ENCODE measurements around the gene JARID2. TPM values are rescaled to one million over a fixed set of nuclear protein-coding genes. Genes with fewer than 3 reads are reported as not detected.

Gene JARID2
- total RNA-seq, 1 experiment from 2014 or later, result 180 TPM

DNA sequence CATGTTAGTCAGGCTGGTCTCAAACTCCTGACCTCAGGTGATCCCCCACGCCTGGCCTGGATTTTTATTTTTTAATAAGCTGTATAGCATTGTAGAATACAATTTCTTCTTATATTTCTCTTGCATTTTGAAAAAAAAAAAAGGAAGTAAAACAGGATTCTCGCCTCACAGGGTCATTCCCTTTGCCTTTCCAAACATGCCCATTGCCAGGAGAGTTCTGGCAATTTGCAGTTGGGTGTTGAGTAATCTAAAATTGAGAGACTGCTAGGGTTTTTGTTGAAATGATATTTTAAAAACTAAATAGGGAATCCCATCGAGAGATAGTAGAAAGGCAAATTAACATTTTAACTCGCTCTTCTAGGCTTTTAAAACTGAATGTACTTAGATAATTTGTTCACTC is 196.1 kb downstream of the JARID2 start (continued):
- TF ChIP-seq, protein P1, sequence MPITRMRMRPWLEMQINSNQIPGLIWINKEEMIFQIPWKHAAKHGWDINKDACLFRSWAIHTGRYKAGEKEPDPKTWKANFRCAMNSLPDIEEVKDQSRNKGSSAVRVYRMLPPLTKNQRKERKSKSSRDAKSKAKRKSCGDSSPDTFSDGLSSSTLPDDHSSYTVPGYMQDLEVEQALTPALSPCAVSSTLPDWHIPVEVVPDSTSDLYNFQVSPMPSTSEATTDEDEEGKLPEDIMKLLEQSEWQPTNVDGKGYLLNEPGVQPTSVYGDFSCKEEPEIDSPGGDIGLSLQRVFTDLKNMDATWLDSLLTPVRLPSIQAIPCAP (CRISPR knock-in tag; IDR thresholded peaks at IDR 0.05), result no peak
- TF ChIP-seq FOXK1 (CRISPR knock-in tag; IDR thresholded peaks at IDR 0.05) (no peak), ZNF263 (CRISPR knock-in tag; IDR thresholded peaks at IDR 0.05; ENCODE audit: low read depth) (no peak), GRHL2 (CRISPR knock-in tag; IDR thresholded peaks at IDR 0.05; ENCODE audit: insufficient replicate concordance, severe bottlenecking) (no peak), JAZF1 (CRISPR knock-in tag; IDR thresholded peaks at IDR 0.05) (no peak)
- TF ChIP-seq, protein P2, sequence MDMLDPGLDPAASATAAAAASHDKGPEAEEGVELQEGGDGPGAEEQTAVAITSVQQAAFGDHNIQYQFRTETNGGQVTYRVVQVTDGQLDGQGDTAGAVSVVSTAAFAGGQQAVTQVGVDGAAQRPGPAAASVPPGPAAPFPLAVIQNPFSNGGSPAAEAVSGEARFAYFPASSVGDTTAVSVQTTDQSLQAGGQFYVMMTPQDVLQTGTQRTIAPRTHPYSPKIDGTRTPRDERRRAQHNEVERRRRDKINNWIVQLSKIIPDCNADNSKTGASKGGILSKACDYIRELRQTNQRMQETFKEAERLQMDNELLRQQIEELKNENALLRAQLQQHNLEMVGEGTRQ (CRISPR knock-in tag; IDR thresholded peaks at IDR 0.05), result no peak
- TF ChIP-seq, protein P3, sequence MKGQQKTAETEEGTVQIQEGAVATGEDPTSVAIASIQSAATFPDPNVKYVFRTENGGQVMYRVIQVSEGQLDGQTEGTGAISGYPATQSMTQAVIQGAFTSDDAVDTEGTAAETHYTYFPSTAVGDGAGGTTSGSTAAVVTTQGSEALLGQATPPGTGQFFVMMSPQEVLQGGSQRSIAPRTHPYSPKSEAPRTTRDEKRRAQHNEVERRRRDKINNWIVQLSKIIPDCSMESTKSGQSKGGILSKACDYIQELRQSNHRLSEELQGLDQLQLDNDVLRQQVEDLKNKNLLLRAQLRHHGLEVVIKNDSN (CRISPR knock-in tag; IDR thresholded peaks at IDR 0.05), result no peak

DNA sequence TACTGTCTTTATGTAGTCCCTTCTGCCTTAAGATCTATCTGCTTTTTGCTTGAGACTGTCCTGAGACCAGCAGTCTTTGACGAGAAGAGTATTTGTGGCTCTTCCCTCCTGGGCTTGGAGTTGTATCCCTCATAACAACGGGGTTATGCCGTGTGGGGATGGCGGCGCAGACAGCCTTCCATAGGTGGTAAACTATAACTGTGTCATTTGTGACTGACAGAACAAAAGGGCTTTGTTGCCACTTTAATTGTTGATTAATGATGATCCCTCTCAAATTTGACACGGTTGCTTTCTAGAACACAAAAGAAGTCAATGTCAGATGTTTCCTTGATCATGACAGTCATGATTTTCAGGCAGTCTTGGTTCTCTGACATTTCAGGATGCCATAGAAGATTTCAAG is 196.6 kb downstream of the JARID2 start:
- H3K27me3 Mint-ChIP-seq (ENCODE audit: low read depth), result no peaks in the 10 kb centered on the region

More for the DNA sequence above, 196.6 kb downstream of the JARID2 start:
- H3K27ac Mint-ChIP-seq, result peak overlapping the region; percentile 89
- H3K4me1 Mint-ChIP-seq, result peaks cover 94% of the 10 kb centered on the region
- CTCF ChIA-PET, result interaction anchor here (0.7 to 1.6 kb wide), 2 partner anchors 52 to 400 kb away, joined by 3 read pairs; no protein-coding TSS in a partner anchor
- POLR2A ChIA-PET, result no interaction called here
- ATAC-seq (no peak), DNase-seq (ENCODE audit: low spot score) (no peak)
- no peaks in the 10 kb centered on the region for H3K36me3 Mint-ChIP-seq
- H3K9me3 Mint-ChIP-seq, result no peaks in the 10 kb centered on the region
- no peak for TF ChIP-seq CTCF (IDR thresholded peaks at IDR 0.05)
- TF ChIP-seq KAT7 (CRISPR knock-in tag; IDR thresholded peaks at IDR 0.05; ENCODE audit: borderline replicate concordance), result no peak
- TF ChIP-seq TP53 (CRISPR knock-in tag; IDR thresholded peaks at IDR 0.05), result no peak
- TF ChIP-seq SMAD3 (CRISPR knock-in tag; IDR thresholded peaks at IDR 0.05; ENCODE audit: borderline replicate concordance), result no peak
- no peak for TF ChIP-seq TEAD4 (CRISPR knock-in tag; IDR thresholded peaks at IDR 0.05)
- TF ChIP-seq ETV6 (CRISPR knock-in tag; IDR thresholded peaks at IDR 0.05), result no peak
- no peak for TF ChIP-seq RORB (CRISPR knock-in tag; IDR thresholded peaks at IDR 0.05)
- TF ChIP-seq, protein P4, sequence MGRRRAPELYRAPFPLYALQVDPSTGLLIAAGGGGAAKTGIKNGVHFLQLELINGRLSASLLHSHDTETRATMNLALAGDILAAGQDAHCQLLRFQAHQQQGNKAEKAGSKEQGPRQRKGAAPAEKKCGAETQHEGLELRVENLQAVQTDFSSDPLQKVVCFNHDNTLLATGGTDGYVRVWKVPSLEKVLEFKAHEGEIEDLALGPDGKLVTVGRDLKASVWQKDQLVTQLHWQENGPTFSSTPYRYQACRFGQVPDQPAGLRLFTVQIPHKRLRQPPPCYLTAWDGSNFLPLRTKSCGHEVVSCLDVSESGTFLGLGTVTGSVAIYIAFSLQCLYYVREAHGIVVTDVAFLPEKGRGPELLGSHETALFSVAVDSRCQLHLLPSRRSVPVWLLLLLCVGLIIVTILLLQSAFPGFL (CRISPR knock-in tag; IDR thresholded peaks at IDR 0.05; ENCODE audit: borderline replicate concordance), result no peak
- TF ChIP-seq FOXP4 (CRISPR knock-in tag; IDR thresholded peaks at IDR 0.05), result no peak
- TF ChIP-seq GABPB1 (CRISPR knock-in tag; IDR thresholded peaks at IDR 0.05), result no peak
- TF ChIP-seq ZNF121 (CRISPR knock-in tag; IDR thresholded peaks at IDR 0.05), result no peak
- no peak for TF ChIP-seq ERG (CRISPR knock-in tag; IDR thresholded peaks at IDR 0.05)
- no peak overlapping the region for H3K4me3 Mint-ChIP-seq

Measured in WTC11 (cell line).